ENCODE results near the gene BHMT2. TPM values are rescaled to one million over a fixed set of nuclear protein-coding genes. Genes with fewer than 3 reads are reported as not detected.

BHMT2 gene
- total RNA-seq, 120 experiments from 2014 or later, result 1.3 to 14.9 (median 4.8) TPM

Other genes starting within 250 kb of the BHMT2 start
- gene ARSB, start 84.5 kb upstream of the BHMT2 start, total RNA-seq, result 10 to 100 TPM in 109 of 120 experiments, 1 to 10 TPM in 11; 8.2 to 18.0 (median 12.7) TPM
- 10 to 100 TPM in 6 of 120 experiments, 1 to 10 TPM in 114; 2.2 to 12.0 (median 5.8) TPM for gene DMGDH, start 93 bp upstream of the BHMT2 start, total RNA-seq
- 1 to 10 TPM in 81 of 120 experiments, under 1 TPM in 36, not detected in 3; 0.24 to 5.1 (median 1.4) TPM for gene BHMT, start 42.0 kb downstream of the BHMT2 start, total RNA-seq
- gene JMY, start 166.4 kb downstream of the BHMT2 start, total RNA-seq, result 10 to 100 TPM; 21.8 to 40.5 (median 29.8) TPM

Data from dorsolateral prefrontal cortex (tissue), 118 donors.